Body of pancreas (tissue), 4 donors: ENCODE data around the gene MFAP1.

Experiments used
- POLR2A ChIP-seq, 3 donors: fragments of 450-650 bp; IDR thresholded peaks; one replicate each; pipeline ENCODE4 v1.6.1; 2016; ENCODE audit warnings: antibody characterized with exemption in 3 of 3, mild to moderate bottlenecking in 2 of 3
- TF ChIP-seq, protein P1 (sequence below), 7 experiments: fragments of 450-650 bp in 4 of 7; fragments of 200-600 bp in 3 of 7; sonication (generic) in 3 of 7; IDR thresholded peaks; one replicate each; pipeline ENCODE4 v1.5.1; 2016 to 2019; ENCODE audit warnings: antibody characterized with exemption in 7 of 7

DNA sequence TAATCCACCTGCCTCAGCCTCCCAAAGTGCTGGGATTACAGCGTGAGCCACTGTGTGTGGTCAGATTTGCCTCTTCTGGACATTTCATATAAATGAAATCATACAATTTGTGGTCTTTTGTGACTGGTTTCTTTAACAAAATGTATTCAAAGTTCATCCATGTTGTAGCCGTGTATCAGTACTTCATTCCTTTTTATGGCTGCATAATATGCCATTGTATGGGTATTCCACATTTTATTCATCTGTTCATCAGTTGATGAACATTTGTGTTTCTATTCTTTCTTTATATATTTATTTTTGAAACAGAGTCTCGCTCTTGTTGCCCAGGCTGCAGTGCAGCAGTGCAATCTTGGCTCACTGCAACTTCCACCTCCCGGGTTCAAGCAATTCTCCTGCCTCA lies 28.1 kb upstream of the MFAP1 start:
- TF ChIP-seq, protein P1, sequence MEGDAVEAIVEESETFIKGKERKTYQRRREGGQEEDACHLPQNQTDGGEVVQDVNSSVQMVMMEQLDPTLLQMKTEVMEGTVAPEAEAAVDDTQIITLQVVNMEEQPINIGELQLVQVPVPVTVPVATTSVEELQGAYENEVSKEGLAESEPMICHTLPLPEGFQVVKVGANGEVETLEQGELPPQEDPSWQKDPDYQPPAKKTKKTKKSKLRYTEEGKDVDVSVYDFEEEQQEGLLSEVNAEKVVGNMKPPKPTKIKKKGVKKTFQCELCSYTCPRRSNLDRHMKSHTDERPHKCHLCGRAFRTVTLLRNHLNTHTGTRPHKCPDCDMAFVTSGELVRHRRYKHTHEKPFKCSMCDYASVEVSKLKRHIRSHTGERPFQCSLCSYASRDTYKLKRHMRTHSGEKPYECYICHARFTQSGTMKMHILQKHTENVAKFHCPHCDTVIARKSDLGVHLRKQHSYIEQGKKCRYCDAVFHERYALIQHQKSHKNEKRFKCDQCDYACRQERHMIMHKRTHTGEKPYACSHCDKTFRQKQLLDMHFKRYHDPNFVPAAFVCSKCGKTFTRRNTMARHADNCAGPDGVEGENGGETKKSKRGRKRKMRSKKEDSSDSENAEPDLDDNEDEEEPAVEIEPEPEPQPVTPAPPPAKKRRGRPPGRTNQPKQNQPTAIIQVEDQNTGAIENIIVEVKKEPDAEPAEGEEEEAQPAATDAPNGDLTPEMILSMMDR (IDR thresholded peaks at IDR 0.05), result no peak
- TF ChIP-seq POLR2A (IDR thresholded peaks at IDR 0.05), result no peak
